NCI-H128 (cell line): Measurements from ENCODE around the gene TMCC1.
"Not testable (repeated sequence)": the region's sequence is repeated elsewhere in the genome, so short reads cannot be mapped to it uniquely, and the experiment has no call there.

Experiments
- DNase-seq: peaks from one replicate; lab custom pipeline; 2025; ENCODE audit not compliant: unreplicated experiment; lab: John Stamatoyannopoulos, UW

Gene TMCC1

GRCh38 chr3:129893581-129894070 is at the start of gene TMCC1:
TSS of gene TMCC1 (minus strand) at chr3:129893711.
- peak; percentile 89 for DNase-seq

DNA sequence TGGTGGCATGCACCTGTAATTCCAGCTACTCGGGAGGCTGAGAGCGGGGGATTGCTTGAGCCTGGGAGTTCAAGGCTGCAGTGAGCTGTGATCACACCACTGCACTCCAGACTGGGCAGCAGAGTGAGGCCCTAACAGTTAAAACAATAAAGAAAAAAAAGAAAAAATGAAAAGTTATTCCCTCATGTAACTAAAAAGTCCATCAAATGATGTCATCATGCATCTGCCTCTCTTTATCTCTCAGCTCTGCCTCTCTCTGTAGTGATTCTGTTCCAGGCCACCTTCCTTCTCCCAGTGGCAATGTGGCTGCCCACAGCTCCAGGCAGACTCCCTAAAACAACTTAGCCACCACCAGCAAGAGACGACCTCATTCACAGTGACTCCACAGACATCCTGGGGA is 49.5 kb upstream of the TMCC1 start:
- DNase-seq = no peak

DNA sequence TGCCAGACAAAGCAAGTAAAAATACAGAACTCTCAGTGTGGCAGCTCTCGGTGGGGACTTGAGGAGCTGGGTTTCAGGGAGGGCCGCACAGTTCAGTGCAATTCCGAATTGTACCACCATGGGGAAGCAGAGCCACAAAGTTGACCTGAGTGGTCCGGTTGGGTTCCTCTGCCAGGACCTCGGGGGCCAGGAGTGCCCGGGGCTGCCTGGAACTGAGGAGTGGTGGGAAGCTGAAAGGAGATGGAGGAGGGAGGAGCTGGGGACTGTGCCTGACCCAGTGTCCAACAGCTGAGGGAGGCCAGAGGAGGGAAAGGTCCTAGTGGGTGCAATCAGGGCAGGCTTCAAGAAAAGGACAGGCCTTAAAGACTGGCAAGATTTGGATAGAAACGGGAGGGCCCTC is 48.8 kb upstream of the TMCC1 start:
- peak; percentile 43 for DNase-seq

- DNase-seq = no peak
These were observed 46.6 kb upstream of the TMCC1 start for GRCh38 chr3:129940086-129940485.

GRCh38 chr3:129938140-129938930 is 44.8 kb upstream of the TMCC1 start:
- DNase-seq = no peak

DNA sequence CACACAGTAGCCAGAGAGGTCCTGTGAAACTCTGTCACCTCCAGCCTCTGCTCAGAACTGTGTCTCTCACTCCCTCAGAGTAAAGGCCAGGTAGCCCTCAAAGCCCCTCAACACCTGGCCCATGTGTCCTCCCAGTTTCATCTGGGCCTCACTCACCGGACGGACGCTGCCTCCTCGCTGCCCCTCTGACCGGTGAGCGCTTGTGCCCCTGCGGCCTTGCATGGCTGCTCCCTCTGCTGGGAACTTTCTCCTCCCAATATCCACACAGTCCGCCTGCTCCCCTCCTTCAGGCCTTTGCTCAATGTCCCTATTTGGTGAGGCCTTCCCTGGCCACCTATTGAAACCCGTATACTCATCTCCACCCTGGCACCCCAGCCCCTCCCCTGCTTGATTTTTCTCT is 44.2 kb upstream of the TMCC1 start:
- DNase-seq = no peak

DNA sequence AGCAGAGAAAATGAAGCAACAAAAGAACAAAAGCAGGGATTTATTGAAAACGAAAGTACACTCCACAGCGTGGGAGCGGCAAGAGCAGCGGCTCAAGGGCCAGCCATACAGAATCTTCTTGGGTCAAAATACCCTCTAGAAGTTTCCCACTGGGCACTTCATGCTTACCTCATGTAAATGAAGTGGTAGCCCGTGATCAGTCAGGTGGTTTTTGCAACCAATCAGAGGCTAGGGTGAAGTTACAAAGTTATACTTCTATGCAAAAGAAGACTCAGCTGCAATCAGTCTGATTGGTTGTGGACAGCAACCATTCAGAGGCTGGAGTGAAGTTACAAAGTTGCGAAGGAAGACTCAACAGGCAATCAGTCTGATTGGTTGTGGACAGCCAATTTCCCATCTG is 43.2 kb upstream of the TMCC1 start:
- no peak for DNase-seq

DNA sequence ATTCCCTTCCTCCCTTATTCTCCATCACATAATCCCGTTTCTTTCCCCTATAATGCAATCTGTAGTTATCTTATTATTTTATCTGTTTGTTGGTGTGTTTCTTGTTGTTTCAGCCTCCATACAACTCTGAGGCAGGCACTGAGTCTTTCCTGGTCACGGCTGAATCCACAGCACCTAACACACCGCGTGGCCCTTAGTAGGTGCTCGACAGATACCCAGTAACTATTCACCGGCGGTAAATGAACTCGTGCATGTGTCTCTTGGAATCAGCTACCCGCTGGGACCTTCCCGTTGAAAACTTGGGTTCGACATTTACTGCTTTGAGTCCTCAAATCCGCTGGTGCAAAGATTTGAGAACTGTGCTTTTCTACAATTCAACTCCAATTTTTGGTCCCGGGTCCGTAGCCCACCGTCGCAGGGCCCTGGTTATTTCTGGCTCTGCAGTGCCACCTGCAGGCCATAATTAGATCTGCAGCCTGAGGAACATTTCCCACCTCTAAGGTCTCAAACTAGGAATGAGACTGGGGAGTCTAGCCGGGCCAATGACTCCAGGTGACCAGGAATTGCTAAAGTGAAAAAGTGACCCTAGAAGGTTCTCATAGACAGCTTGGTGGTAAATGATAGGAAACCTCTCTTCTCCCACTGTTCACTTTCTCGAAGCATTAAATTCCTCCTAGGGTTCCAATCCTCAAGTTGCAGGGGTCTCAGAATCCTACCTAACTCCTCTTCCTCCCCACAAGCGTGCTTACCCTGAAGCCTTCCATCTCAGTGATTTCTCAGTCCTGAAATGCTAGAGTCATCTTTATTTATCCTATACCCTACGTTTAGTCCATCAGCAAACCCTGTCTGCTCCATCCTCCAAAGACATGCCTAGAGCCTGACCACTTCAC is 41.0 kb upstream of the TMCC1 start:
- DNase-seq = no peak

GRCh38 chr3:129933471-129933870 is 40.0 kb upstream of the TMCC1 start:
- DNase-seq = no peak

DNA sequence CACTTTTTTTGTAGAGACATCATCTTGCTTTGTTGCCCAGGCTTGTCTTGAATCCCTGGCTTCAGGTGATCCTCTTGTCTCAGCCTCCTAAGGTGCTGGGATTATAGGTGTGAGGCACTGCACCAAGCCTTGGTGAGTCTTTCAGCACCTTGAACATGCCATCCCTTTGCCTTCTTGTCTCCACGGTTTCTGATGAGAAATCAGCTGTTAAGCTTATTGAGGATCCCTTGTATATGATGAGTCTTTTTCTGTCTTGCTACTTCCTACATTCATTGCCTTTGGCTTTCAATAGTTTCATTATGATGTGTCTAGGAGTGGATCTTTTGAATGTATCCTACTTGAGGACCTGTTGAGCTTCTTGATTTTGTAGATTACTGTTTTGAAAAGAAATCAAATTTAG is 35.9 kb upstream of the TMCC1 start:
- no peak for DNase-seq

DNA sequence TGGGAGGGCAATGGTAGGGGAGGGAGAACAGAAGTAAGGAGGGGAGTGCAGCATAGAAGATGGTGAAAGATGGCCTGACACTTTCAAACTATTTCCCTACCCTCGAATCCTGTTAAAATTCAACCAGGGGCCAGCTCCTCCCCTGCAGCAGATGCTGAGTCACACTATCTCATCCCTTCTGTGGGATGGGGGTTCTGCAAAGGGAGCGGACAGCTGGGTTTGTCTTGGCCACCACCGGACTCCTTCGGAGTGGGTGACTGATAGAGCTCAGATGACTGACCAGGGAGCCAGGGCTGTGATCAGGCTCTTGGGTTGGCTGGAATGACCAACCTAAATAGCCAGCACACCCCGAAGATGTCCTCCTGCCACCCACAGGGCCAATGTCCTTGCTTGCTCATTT is 33.6 kb upstream of the TMCC1 start:
- no peak for DNase-seq

DNA sequence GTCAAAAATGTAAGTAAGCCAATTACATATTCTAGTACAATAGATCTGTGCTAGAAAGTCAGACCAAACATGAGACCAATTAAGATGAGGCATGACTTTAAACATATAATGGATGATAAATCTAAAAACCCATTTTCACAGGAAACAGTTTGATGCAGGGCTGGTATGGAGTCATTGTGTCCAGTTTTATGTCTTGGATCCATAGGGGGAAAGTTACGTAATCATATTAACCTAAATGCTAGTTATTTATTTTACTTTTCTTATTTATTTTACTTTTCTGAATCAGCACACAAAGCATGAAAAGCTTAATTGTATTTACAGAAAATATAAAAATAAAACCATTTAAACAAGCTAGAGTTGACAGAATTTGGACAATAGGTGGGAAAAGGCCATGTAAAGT is 26.3 kb upstream of the TMCC1 start:
- no peak for DNase-seq

- DNase-seq = no peak
These were observed 25.8 kb upstream of the TMCC1 start for GRCh38 chr3:129919357-129919756.

GRCh38 chr3:129918461-129918860 is 24.9 kb upstream of the TMCC1 start:
- no peak for DNase-seq

DNA sequence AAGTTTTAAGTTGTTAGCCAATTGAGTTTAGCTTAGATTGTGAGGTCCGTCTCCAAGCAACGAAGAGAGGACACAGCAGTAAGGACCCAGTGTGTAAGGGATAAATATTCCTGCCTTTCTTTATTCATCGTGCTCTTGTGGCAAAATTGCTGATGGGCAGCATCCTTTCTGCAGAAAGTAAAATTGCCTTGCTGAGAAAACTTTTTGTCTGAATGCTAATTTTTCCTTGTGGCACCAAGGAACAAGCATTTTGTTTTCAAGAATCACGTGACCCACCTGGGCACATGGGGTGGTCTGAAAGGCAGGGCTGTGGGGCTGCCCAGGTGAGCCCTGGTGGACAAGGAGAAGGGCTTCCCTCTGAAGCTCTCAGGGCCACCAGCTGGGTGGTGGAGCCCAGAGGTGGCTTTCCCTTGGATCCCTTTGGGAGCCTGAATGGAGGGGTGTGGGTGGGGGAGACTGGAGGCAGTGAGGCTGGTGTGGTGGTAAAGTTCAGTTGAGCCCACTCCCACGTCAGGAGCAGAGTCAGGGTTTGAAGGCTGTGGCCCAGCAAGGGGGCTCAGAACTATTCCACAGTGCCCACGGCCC is 24.0 kb upstream of the TMCC1 start:
- DNase-seq = no peak

DNA sequence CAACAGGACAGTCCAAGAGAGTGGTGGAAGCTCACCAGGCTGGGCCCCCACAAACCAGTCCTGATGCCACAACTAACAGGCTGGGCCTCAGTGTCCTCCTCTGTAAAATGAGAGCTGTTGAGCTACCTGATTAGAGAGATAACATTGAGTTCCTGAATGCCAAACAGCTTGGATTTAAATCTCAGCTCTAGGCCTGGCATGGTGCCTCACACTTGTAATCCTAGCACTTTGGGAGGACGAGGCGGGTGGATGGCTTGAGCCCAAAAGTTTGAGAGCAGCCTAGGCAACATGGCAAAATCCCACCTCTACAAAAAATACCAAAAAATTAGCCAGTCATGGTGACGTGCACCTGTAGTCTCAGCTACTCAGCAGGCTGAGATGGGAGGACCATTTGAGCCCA is 20.1 kb upstream of the TMCC1 start:
- DNase-seq = no peak

DNA sequence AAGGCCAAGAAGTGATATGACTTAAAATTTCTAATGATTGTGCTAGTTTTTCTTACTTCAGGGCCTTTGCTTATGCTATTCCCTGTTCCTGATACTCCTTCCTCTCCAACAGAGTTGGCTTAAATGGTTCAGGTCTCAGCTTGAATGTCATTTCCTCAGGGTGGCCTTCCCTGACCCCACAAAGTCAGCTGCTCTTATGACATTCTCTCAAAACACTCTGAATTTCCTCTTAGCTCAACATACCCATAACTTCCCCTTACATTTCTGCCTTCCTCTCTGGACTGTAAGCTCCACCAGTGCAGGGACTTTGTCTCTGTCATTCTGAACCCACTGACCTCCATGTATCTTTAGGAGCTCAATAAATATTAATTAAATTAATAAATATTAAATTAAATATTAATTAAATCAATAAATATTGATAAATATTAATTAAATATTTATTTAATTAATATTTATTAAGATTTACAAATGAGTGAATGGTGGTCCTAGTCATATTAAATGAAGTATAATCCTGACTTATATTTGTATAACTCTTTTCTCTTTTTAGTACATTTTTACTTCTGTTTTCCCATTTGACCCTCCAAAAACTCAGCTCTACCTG is 17.9 kb upstream of the TMCC1 start:
- DNase-seq = no peak

DNA sequence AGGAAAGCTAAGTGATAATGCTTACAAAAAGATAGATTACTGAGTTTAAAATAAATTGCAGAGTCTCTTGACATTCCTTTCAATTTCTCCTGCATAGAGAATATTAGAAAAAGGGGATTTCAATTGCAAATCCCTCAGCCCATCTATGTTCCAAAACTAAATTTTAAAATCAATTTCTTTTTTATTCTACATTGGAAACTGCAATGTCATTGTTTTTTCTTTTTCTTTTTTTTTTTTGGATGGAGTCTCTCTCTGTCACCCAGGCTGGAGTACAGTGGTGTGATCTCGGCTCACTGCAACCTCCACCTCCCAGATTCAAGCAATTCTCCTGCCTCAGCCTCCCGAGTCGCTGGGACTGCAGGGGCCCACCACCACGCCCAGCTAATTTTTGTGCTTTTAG is 15.7 kb upstream of the TMCC1 start:
- not testable (repeated sequence) for DNase-seq

GRCh38 chr3:129908417-129908816 is 14.9 kb upstream of the TMCC1 start:
- DNase-seq = no peak

- DNase-seq = not testable (repeated sequence)
These were observed 7.8 kb upstream of the TMCC1 start for GRCh38 chr3:129901272-129901671.

DNA sequence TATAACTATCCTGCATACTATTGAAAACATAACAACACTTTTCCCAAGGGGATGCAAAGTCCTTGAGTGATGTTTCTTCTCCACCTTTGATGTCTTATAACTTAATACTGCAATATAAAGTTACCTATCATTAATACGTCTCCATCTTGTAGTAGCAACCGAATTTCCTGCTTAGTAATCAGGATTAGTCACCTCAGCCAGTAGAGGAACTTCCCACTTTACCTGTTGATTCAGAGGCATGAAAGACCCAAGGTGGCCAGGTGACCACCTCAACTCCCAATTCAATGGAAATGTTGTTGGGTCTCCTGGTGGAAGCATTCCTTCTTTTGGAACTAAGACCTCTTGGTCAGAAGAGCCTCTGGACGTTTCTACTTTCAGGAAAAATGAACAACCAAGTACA is 3.5 kb upstream of the TMCC1 start:
- no peak for DNase-seq
